ENCODE results near the gene SMYD3. TPM values are rescaled to one million over a fixed set of nuclear protein-coding genes. Genes with fewer than 3 reads are reported as not detected.

The SMYD3 gene
- total RNA-seq, 1 experiment from 2014 or later: 17.4 TPM

DNA sequence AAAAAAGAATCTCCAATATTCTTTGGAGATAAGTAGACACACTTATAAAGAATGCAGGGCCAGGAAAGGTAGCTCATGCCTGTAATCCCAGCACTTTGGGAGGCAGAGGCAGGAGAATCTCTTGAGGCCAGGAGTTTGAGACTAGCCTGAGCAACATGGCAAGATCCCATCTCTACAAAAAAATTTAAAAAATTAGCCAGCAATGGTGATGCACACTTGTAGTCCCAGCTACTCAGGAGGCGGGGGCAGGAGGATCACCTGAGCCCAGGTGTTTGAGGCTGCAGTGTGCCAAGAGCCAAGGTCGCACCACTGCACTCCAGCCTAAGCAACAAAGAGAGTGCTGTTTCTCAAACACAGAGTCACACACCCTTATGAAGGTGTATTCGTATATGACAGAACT lies 385.0 kb downstream of the SMYD3 start:
- H3K9me3 ChIP-seq (ENCODE audit: control insufficient read depth, insufficient read depth, low read depth, low read length): no peaks in the 10 kb centered on the region
- H3K4me3 ChIP-seq (ENCODE audit: low read depth in 2 of 2, low read length in 2 of 2): no peak overlapping the region
- TF ChIP-seq, protein P1, sequence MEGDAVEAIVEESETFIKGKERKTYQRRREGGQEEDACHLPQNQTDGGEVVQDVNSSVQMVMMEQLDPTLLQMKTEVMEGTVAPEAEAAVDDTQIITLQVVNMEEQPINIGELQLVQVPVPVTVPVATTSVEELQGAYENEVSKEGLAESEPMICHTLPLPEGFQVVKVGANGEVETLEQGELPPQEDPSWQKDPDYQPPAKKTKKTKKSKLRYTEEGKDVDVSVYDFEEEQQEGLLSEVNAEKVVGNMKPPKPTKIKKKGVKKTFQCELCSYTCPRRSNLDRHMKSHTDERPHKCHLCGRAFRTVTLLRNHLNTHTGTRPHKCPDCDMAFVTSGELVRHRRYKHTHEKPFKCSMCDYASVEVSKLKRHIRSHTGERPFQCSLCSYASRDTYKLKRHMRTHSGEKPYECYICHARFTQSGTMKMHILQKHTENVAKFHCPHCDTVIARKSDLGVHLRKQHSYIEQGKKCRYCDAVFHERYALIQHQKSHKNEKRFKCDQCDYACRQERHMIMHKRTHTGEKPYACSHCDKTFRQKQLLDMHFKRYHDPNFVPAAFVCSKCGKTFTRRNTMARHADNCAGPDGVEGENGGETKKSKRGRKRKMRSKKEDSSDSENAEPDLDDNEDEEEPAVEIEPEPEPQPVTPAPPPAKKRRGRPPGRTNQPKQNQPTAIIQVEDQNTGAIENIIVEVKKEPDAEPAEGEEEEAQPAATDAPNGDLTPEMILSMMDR (IDR thresholded peaks at IDR 0.05): no peak
- no peak for TF ChIP-seq SIN3A (IDR thresholded peaks at IDR 0.05; ENCODE audit: borderline replicate concordance, insufficient read depth, low read depth, low read length)
- in situ Hi-C loops (cut with HindIII; ENCODE audit: low pct_unique_long_range_greater_than_20kb, low sequenced_read_pairs) (no loop called here), intact Hi-C loops (cut with micrococcal nuclease; ENCODE audit: unreplicated experiment) (no loop called here)
- H3K36me3 ChIP-seq (ENCODE audit: control insufficient read depth, insufficient read depth, low read length): no peaks in the 10 kb centered on the region
- POLR2A ChIA-PET: no interaction called here
- no peaks in the 10 kb centered on the region for H3K4me1 ChIP-seq (ENCODE audit: control insufficient read depth, insufficient read depth, low read length)
- H3K27ac ChIP-seq (ENCODE audit: low read length): no peak overlapping the region
- DNase-seq (ENCODE audit: low read depth, low spot score) (no peak), ATAC-seq (no peak)
- no peaks in the 10 kb centered on the region for H3K27me3 ChIP-seq (ENCODE audit: control insufficient read depth, insufficient read depth, low read length)
- no TSS peak for BruUV-seq (replicated peaks)
- CTCF ChIA-PET: no interaction called here

DNA sequence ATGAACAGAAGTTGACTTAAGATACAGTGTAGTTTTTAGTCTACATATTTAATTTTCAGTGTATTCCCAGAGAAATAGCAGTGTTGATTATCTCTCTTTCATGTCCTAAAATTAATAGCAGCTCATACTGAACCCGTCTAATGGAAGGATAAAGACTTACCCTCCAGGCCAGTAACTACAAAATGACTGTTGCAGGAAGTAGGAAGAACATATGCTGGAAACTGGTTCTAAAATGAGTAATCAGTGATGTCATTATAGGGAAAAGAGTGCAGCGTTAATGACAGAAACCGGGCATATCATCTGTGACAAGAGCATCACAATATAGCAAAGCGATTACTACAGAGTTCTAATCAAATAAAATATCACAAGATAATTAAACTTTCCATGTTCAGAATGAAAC lies 385.5 kb downstream of the SMYD3 start:
- in situ Hi-C loops (cut with HindIII; ENCODE audit: low pct_unique_long_range_greater_than_20kb, low sequenced_read_pairs) (no loop called here), intact Hi-C loops (cut with micrococcal nuclease; ENCODE audit: unreplicated experiment) (no loop called here)
- no peaks in the 10 kb centered on the region for H3K36me3 ChIP-seq (ENCODE audit: control insufficient read depth, insufficient read depth, low read length)
- no peak for DNase-seq (ENCODE audit: low read depth, low spot score)
- CTCF ChIA-PET: no interaction called here
- ATAC-seq: no peak
- POLR2A ChIA-PET: no interaction called here
- no peaks in the 10 kb centered on the region for H3K9me3 ChIP-seq (ENCODE audit: control insufficient read depth, insufficient read depth, low read depth, low read length)
- TF ChIP-seq, protein P2, sequence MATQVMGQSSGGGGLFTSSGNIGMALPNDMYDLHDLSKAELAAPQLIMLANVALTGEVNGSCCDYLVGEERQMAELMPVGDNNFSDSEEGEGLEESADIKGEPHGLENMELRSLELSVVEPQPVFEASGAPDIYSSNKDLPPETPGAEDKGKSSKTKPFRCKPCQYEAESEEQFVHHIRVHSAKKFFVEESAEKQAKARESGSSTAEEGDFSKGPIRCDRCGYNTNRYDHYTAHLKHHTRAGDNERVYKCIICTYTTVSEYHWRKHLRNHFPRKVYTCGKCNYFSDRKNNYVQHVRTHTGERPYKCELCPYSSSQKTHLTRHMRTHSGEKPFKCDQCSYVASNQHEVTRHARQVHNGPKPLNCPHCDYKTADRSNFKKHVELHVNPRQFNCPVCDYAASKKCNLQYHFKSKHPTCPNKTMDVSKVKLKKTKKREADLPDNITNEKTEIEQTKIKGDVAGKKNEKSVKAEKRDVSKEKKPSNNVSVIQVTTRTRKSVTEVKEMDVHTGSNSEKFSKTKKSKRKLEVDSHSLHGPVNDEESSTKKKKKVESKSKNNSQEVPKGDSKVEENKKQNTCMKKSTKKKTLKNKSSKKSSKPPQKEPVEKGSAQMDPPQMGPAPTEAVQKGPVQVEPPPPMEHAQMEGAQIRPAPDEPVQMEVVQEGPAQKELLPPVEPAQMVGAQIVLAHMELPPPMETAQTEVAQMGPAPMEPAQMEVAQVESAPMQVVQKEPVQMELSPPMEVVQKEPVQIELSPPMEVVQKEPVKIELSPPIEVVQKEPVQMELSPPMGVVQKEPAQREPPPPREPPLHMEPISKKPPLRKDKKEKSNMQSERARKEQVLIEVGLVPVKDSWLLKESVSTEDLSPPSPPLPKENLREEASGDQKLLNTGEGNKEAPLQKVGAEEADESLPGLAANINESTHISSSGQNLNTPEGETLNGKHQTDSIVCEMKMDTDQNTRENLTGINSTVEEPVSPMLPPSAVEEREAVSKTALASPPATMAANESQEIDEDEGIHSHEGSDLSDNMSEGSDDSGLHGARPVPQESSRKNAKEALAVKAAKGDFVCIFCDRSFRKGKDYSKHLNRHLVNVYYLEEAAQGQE (IDR thresholded peaks at IDR 0.05; ENCODE audit: insufficient read depth in 1 of 2, low read depth in 2 of 2, low read length in 1 of 2): no peak
- no peak for TF ChIP-seq POLR2AphosphoS5 (IDR thresholded peaks at IDR 0.05; ENCODE audit: low read depth, low read length)
- no peak overlapping the region for H3K4me3 ChIP-seq (ENCODE audit: low read depth in 2 of 2, low read length in 2 of 2)
- H3K27me3 ChIP-seq (ENCODE audit: control insufficient read depth, insufficient read depth, low read length): no peaks in the 10 kb centered on the region
- no peak overlapping the region for H3K27ac ChIP-seq (ENCODE audit: low read length)
- no TSS peak for BruUV-seq (replicated peaks)
- H3K4me1 ChIP-seq (ENCODE audit: control insufficient read depth, insufficient read depth, low read length): no peaks in the 10 kb centered on the region

DNA sequence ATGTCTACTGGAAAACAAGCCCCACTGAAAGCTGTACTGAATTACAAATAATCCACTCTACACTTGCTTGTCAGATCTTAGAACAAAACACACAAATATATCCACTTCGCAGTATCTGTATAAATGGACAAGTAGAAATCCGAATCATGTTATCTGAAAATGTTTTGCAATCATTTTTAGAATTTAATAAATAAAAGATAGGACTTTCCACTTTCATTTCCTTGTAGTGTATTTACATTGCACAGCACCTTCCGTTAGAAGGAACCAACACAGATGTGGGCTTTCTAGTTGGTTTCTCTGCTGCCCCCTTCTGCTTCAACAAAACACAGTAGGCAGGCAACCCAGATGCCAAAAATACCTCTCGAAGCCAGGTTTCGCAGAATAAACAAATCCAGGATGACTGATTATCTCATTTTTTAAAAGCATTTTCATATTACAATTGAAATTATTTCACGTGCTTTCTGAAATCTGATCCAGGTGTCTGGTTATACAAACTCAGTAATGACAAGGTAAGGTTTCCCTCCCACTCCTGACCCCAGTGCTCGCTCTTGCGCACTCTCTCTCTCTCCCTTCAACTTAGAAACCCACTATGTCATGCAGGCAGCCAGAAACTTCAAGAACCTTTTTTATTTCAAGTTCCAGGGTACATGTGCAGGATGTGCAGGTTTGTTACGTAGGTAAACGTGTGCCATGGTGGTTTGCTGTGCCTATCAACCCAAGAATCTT lies 389.9 kb downstream of the SMYD3 start:
- Histone ChIP-seq H3K9me3 (ENCODE audit: control insufficient read depth, insufficient read depth, low read depth, low read length) (no peaks in the 10 kb centered on the region), H3K27me3 (ENCODE audit: control insufficient read depth, insufficient read depth, low read length) (no peaks in the 10 kb centered on the region), H3K36me3 (ENCODE audit: control insufficient read depth, insufficient read depth, low read length) (no peaks in the 10 kb centered on the region), H3K4me1 (ENCODE audit: control insufficient read depth, insufficient read depth, low read length) (no peaks in the 10 kb centered on the region), H3K27ac (ENCODE audit: low read length) (no peak overlapping the region), H3K4me3 (ENCODE audit: low read depth in 2 of 2, low read length in 2 of 2) (no peak overlapping the region)
- peak; percentile 77 for ATAC-seq
- TF ChIP-seq, protein P1 (IDR thresholded peaks at IDR 0.05): peak; percentile 67
- TF ChIP-seq SIN3A (IDR thresholded peaks at IDR 0.05; ENCODE audit: borderline replicate concordance, insufficient read depth, low read depth, low read length): no peak
- BruUV-seq (replicated peaks): no TSS peak
- intact Hi-C loops (cut with micrococcal nuclease; ENCODE audit: unreplicated experiment): no loop called here
- no peak for DNase-seq (ENCODE audit: low read depth, low spot score)
- ChIA-PET POLR2A (no interaction called here), CTCF (interaction anchor here (0.6 kb wide), 1 partner anchor 1176 kb away, joined by 9 read pairs; no protein-coding TSS in a partner anchor)
- in situ Hi-C loops (cut with HindIII; ENCODE audit: low pct_unique_long_range_greater_than_20kb, low sequenced_read_pairs): no loop called here

All from Panc1 (cell line).